Measurements from ENCODE around the gene B4GALNT1.
"Not testable (repeated sequence)": the region's sequence is repeated elsewhere in the genome, so short reads cannot be mapped to it uniquely, and the experiment has no call there.

Gene B4GALNT1

DNA sequence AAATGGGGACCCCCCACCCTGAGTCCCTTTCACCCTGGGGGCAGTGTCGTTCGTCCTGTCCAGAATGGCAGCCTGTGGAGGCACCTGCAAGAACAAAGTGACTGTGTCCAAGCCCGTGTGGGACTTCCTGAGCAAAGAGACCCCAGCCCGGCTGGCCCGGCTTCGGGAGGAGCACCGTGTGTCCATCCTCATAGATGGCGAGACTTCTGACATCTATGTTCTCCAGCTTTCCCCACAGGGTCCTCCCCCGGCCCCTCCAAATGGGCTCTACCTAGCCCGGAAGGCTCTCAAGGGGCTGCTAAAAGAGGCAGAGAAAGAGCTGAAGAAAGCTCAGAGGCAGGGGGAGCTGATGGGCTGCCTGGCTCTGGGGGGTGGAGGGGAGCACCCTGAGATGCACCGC, 26.2 kb downstream of the B4GALNT1 start:
- FAIRE-seq, result no peak

DNA sequence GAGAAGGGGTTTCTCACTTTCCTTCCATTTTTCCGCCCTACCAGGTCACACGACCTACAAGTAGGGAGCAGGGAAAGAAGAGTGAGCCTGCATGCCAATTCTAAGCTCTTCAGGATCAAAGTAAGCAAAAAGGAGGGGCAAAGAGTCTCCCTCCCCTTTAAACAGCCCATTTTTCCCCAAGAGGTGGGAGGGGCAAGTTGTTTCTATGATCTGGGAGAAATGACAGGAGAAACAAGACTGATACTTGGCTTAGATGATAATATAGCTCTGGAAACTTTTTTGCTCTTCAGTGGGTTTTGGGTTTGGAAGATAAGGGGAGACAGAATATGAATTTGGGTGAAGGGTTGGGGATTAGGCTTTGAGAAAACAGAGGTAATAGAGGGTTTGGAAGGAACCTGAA, 26.6 kb downstream of the B4GALNT1 start:
- no peak for FAIRE-seq

DNA sequence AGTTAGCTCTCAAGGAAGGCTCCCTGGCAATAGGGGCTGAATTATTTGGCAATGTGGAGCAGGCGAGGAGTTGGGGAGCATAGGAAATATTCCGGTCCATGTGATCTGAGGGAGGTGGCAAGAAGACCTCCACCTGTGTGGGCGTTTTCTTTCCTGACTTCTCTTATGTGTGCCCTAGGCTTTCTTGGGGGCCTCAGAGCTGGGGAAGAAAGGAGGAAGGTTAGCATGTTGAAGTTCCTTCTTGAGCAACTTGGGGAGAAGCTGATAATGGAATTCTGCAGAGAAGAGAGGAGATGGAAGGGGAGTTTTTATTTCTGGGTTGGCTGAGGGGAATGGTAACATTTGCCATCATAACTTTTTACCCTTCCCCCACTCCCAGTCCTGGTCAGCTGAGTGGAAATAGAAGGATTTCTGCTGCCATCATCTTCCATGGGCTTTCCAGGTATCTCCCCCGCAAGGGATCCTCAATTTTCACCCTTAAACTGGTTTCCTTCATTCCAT, 27.1 kb downstream of the B4GALNT1 start:
- no peak for FAIRE-seq

DNA sequence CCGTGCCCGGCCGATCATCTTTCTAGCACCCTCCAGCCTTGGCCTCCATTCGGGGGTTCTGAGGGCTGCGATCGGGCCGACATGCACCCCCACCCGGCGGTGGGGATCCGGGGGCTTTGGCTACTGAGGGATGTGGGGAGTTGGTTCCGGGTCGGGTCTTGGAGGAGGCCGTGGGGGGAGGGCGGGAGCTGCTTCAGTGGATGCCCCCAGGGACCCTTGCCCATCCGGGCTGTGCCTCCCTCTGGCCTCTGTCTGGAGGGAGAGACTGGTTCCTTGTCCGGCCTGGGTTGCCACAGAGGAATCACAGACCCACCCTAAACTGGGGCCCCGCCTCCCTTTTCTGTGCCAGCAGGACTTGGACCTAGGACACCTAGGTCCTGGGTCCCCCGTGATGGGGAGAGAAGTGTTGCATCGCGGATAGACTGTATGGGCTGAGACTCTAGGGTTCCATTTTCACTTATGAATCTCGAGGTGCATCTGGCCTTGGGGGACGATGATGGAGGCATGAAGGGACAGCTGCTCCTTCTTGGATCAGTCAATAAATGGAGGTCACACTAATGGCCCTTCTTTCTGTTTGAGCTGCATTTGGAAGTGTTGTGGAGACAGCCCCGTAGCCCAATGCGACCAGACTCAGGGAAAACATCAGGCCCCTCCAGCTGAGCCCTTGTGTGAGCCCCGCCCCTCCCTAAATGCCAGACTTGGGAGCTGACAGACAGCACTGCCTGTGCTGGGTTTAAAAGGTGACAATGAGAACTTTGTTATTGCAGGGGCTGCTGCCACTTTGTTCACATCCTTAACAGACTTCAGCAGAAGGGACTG, 27.8 kb downstream of the B4GALNT1 start:
- FAIRE-seq, result no peak

DNA sequence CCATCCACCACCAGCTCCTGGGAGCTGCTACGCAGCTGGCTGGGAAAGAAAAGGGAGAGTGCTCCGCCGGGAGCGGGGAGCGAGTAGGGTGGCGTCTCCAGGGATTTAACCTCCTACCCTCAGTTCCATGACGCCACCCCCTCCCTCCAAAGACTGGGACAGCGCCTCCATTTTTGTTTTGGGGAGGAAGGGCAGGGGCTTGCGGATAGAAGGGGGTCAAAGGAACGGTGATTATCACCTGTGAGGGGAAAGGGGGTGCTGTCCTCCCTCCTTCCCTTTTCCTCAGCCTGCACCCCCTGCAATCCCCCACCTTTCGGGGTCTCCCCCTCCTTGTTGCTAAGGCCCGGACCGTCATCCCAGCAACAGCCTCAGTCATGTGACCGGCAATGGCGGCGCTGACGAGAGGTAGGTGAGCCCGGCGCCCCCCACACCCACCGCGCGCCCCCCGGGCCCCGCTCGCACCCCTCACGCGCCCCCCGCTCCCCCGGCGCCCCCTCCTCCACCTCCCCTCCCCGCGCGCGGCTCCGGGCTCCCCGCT, 28.5 kb downstream of the B4GALNT1 start, which contains the start of gene DTX3:
Gene DTX3 (plus strand): TSS at position 371 of the 538 bp plus-strand sequence. CDS start 1,694 bp downstream, outside the sequence.
- no peak for FAIRE-seq

DNA sequence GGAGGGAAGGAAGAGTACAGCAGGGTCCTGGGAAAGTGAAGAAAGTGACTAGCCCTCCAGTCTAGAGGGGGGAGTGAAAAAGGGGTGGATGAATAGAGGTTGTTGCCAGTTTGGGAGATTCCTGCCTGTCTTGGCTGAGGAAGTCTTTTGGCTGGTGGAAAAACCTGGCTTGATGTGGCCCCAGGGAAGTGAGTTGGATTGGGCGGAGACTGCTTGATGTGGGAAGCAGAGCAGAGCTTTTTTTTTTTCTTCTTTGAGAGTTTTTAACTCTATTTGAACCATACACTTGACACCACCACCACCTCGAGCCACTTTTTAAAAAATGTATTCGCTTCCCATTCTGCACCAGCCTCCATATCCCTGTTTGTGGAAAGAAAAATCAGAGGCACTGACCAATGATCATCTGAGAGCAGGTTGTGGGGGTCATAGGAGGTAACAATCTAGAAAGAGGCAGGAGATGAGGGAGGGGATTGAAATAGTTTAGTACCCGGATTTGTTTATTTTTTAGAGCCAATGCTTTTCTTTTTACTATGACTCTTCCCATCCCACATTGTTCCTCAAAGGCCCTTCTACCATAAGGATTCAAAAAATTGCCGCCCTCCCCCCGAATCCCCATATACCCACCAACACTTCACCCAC, 29.1 kb downstream of the B4GALNT1 start:
- peak; percentile 67 for FAIRE-seq

DNA sequence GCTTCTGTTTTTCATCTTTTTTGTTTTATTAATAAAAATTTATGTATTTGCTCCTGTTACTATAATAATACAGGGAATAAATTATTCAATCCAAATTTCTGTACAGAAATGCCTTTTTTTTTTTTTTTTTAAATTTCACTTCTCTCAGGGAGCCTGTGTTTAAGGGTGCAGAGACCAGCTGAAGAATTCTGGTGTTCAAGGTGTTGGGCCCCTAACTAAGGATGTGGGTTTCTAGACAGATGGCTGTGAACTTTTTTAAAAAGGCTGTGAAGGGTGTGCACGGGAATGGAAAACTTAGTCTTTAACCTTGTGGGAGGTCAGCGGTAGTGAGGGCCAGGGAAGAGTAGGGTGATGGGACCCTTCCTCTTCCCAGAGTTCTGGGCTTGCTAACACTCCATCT, 29.7 kb downstream of the B4GALNT1 start:
- no peak for FAIRE-seq

DNA sequence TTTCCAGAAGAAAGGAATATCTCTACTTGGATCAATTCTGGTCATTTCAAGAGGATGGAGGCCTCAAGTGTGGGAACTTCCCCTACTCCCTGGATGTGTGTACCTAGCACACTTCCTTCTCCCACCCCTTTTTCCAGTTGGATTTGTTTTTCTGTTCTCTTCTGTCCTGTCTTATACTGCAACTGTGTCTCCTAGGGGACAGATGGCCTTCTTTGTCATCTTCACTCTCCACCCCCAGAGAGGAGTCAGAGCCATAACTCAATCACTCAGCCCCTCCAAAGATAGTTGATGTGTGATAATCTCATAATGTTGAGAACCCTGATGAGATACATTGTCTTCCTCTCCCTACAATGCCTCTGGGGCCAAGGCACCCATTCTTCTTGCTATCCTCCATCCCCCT, 30.5 kb downstream of the B4GALNT1 start:
- FAIRE-seq, result no peak

DNA sequence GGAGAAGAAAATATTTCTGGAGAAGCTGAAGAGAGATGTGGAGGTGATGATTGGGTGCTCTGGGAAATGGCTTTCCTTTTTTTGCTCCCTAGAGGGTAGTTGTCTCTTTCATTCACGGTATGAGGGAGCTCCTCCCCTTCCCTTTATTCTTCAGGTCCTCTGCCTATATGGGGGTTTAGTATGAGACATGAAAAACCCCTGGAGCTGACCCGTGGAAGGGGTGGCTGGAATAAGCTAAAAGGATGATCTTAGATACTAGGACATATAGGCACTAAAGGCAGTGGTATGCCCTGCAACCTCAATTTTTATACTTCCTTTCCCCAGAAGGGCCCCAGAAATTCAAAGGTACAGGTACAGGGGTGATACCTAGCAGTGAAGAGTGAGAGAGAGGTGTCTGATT, 32.6 kb downstream of the B4GALNT1 start:
- FAIRE-seq, result no peak

DNA sequence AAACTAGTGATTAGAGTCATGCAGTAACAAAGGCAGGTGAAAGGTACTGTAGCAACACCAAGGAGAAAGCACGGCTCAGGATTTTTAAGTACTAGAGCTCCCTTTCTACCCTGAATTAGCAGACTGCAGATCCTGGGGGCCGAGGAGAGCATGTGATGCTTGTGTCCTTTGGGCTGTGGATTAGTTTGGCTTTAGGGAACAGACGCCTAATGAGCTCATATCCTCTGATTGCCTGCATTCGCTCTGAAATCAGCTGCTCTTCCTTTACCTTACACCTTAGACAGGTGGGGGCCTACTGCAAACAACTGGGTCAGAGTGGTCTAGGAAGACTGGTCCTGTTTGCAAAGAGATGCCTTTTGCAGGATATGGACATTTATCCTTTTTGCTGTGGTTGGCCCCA, 39.8 kb downstream of the B4GALNT1 start:
- no peak for FAIRE-seq

DNA sequence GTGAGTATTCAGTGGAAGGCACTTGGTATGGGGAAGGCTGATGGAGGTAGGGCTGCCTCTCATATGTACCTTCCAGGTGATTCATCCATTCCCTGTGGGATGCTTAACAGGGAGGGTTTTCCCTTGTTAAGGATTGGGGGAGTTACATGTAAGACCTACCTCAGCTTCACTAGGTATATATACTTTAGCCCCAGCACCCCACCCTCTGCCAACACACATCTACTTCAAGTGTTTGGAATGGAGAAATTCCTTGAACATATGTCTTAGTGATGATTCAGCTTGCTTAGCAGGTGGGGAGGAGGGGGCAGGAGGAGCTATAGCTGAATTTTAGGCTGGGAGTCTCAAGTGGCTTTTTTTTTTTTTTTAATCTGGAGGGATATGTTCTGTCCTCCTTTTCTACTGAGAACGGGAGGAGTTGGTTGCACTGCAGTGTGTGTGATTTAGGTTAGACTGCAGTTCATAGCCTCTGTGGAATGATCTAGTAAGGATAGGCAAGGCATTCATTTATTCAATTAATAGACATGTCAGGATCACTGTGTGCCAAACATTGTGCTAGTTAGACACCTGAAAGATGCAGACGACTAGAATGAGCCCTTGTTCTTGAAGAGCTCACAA, 40.3 kb downstream of the B4GALNT1 start:
- no peak for FAIRE-seq

DNA sequence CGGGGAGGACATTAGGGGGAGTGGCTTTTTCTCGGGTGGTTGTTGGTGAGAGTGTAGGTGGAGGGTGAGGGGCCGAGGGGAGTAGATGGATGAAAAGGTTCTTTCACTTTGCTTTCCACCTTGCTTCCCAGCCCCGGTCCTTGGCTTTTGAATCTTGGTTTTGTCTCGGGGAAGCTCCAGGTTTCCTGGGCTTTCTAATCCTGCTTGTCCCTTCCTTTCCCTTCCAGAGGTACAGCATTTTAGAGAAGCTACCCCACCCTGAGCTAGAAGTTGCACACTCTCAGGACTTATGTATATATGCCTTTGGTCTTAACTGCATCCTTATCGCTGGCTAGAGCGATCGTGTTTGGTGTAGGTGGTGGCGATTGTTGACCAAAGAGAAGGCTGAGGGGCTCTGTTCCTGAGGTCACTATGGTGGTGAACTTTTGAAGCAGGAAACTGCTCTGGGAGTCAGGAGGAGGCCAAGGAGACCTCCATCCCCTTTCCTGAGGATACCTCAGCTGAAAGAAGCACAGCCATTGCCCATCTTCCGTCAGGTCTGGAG, 41.1 kb downstream of the B4GALNT1 start:
- FAIRE-seq, result no peak

DNA sequence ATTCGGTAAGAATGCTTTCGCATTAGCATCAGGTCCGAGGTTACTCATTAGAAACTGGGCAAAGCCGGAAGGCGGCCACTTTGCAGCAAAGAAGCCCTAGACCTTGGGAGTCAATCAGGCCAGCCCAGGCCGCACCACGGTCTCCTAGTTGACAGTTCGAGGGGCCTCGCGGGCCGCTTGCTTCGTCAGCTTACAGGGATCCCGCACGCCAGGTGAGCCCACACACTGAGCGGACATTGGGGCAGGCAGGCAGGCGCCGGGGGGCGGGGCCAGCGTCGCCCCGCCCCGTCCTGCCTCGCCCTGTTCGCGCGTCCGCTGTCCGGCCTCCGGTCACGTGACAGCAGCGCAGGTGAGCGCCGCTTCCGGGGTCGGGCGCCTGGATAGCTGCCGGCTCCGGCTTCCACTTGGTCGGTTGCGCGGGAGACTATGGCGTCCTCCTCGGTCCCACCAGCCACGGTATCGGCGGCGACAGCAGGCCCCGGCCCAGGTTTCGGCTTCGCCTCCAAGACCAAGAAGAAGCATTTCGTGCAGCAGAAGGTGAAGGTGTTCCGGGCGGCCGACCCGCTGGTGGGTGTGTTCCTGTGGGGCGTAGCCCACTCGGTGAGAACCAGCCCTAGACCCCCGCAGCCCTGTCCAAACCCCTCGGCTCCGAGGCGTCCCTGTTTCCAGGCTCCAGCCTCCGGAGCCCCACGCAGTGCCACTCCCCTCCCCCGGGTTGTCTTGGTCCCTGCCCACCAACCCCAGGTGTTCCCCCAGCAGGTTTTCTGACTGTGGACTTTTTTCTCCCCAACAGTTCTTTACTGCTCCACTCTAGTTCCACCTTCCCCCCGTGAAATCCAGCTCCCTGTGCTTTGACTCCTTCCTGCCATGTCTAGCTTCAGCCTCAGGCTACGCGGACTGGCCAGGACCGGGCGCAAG, 41.9 kb downstream of the B4GALNT1 start, which contains the start of gene PIP4K2C:
Gene PIP4K2C (plus strand): TSS at position 329 of the 918 bp plus-strand sequence. CDS start 98 bp downstream, at position 427.
- FAIRE-seq, result no peak

DNA sequence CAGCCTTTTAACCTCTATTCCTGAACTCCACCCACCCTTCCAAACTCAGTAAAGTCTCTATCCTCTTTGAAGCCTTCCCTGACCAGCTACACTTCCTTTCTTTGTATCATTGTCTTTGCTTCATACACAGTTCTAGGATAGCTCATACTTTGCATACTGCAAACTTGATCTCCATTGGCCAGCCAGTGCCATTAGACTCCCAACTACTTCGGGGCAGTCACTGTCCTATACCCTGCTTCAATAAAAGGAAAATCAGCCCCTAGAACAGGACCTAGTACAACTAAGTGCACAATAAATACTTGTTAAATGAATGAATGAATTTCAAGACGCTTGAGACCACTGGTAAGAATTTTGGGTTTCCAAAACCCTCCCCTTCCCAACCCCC, 42.5 kb downstream of the B4GALNT1 start:
- no peak for FAIRE-seq

DNA sequence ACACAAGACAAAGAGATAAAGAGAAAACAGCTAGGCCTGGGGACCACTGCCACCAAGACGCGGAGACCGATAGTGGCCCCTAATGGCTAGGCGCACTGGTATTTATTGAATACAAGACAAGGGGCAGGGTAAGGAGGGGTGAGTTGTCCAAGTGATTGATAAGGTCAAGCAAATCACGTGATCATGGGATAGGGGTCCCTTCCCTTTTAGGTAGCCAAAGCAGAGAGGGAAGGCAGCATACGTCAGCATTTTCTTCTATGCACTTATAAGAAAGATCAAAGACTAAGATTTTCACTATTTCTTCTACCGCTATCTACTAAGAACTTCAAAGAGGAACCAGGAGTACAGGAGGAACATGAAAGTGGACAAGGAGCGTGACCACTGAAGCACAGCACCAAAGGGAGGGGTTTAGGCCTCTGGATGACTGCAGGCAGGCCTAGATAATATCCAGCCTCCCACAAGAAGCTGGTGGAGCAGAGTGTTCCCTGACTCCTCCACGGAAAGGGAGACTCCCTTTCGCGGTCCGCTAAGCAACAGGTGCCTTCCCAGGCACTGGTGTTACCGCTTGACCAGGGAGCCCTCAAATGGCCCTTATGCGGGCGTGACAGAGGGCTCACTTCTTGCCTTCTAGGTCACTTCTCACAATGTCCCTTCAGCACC, 43.9 kb downstream of the B4GALNT1 start:
- FAIRE-seq, result not testable (repeated sequence)

DNA sequence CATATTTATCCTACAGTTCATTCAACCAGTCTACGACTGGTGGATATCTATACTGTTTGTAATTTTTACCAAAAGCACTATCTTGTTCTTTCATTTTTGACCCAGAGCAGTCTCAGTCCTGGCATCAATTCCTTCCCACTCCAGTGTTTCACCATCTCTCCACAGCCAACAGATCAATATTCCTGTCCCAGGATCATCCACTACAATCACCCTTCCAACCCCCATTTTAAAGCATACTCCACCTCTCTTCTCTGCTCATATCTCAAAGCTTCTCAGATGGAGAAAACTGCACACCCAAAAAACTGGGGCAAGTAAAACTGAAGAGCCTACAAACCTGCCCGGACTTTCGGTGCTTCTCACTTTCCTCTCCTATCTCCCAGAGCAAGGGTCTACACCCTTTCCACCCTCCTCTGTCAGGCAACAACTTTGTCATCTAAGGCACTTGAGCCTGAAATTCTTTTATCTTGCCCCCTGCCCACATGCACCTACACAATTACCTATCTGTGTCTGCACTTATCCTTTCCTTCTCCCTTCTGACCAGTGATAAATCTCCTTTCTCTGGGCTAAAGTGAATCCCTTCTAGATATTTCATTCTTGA, 46.1 kb downstream of the B4GALNT1 start:
- FAIRE-seq, result no peak

DNA sequence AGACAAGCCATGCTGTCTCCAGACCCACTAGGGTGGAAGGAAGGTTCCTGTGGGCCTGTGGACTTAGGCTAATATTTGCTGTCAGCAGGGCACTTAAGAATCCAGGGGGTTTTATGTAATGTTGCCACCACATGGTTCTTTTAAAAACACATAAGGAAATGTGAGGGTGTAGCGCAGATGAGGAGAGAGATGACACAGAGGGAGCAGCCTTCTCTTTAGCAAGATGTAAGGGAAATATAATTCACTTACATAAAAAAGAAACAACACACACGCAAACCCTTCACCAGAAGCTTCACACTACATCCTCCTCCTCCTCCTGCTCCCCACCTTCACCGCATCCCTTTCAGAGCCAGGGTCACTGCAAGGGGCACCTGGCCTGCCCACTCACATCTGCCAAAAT, 46.9 kb downstream of the B4GALNT1 start:
- no peak for FAIRE-seq

DNA sequence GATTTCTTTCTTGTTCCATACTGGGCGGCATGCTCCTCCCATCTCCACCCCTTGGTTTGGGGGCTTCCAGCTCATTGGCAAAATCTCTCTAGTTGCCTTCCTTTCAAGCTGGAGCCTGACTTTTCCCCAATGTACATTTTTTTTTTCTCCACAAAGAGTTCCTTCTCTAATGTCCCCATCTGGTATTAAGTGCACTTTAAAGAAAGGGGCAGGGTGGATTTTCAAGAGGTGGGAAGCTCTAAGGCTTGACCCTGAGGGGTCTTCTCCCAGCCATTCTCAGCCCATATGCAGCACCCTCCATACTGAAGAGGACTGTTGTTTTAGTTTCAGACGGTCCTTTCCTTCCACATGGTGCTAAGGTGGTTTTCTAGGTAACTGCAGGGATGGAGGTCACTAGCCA, 47.8 kb downstream of the B4GALNT1 start:
- FAIRE-seq, result no peak

DNA sequence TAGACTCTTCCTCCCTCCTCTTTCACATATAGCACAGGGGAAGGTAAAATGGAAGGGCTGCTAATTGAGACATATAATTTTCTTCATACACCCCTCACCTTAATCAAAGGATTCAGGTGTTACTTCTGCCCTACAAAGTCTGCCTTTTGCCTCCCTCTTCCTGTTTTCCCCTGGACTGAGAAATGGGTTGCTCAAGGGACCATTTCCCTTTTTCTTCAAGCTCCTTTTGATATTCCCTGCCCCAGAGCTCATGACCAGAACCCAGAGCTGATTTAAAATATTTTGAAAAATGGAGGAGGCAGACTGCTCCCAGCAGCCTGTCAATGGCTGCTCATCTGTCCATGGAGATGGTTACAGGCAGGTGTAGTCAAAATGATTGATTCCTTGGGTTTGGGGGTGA, 48.3 kb downstream of the B4GALNT1 start:
- FAIRE-seq, result no peak

DNA sequence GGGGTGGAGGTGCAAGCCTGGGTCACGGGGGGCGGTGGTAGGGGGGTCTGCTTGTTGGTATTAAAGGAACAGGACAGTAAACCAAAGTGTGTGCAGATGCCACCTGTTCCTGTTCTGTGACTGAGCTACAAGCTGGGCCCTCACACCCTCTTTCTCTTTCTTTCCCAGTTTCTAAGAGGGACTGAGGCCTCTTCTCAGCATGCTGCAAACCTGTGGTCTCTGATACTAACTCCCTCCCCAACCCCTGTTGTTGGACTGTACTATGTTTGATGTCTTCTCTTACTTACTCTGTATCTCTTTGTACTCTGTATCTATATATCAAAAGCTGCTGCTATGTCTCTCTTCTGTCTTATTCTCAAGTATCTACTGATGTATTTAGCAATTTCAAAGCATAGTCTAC, 49.0 kb downstream of the B4GALNT1 start:
- FAIRE-seq, result no peak
